Calu3 (cell line): ENCODE results near the gene FREY1. TPM values are rescaled to one million over a fixed set of nuclear protein-coding genes. Genes with fewer than 3 reads are reported as not detected.

Source experiments
- BruUV-seq: library from RNA; stranded (reverse); fragments of 400-500 nt; replicated peaks from 2 replicates; lab custom pipeline; 2021; lab: Mats Ljungman, UMichigan
- CTCF ChIA-PET: fragments of 300-600 bp; sonication (Branson Sonifier 250); formaldehyde crosslinking; loops from one replicate; lab custom pipeline; 2022; ENCODE audit warnings: antibody characterized with exemption; lab: Charles Lee
- DNase-seq: peaks from one replicate; pipeline ENCODE4 v3.0.0; 2022
- H3K27ac Mint-ChIP-seq: one replicate; pipeline ENCODE4 v1.8.0; 2022; ENCODE audit warnings: mixed read lengths; ENCODE audit not compliant: unreplicated experiment
- H3K27me3 Mint-ChIP-seq: one replicate; pipeline ENCODE4 v1.8.0; 2022; ENCODE audit warnings: mixed read lengths; ENCODE audit not compliant: unreplicated experiment
- H3K36me3 Mint-ChIP-seq: one replicate; pipeline ENCODE4 v1.8.0; 2022; ENCODE audit warnings: mild to moderate bottlenecking, moderate library complexity, mixed read lengths; ENCODE audit not compliant: insufficient read depth, unreplicated experiment
- H3K4me1 Mint-ChIP-seq: one replicate; pipeline ENCODE4 v1.8.0; 2022; ENCODE audit warnings: mild to moderate bottlenecking, low read depth, mixed read lengths; ENCODE audit not compliant: unreplicated experiment
- H3K4me3 Mint-ChIP-seq: one replicate; pipeline ENCODE4 v1.8.0; 2022; ENCODE audit warnings: mild to moderate bottlenecking, low read depth, moderate library complexity, mixed read lengths; ENCODE audit not compliant: unreplicated experiment
- H3K9me3 Mint-ChIP-seq: one replicate; pipeline ENCODE4 v1.8.0; 2022; ENCODE audit warnings: low read depth, mixed read lengths; ENCODE audit not compliant: unreplicated experiment
- CTCF ChIP-seq: fragments of 200-600 bp; IDR thresholded peaks from one replicate; pipeline ENCODE4 v1.8.0; 2022; ENCODE audit warnings: antibody characterized with exemption; ENCODE audit not compliant: unreplicated experiment
- intact Hi-C: fragments of 100-400 bp; cut with micrococcal nuclease; formaldehyde crosslinking; loops from one replicate; pipeline ENCODE4 v1.10.0; 2022; ENCODE audit not compliant: unreplicated experiment
- total RNA-seq: library from RNA; stranded (reverse); gene quantifications from 2 replicates; pipeline ENCODE4 v1.2.3, GENCODE V29; 2022

Gene FREY1
- total RNA-seq, 1 experiment from 2014 or later = 0.99 TPM

- Mint-ChIP-seq H3K27ac (no peak overlapping the region), H3K27me3 (peaks cover 54% of the 10 kb centered on the region), H3K4me3 (no peak overlapping the region), H3K4me1 (peaks cover 10% of the 10 kb centered on the region), H3K9me3 (no peaks in the 10 kb centered on the region), H3K36me3 (peaks cover 25% of the 10 kb centered on the region)
- TF ChIP-seq CTCF = no peak
- intact Hi-C loops = no loop called here
- no peak for DNase-seq
- no TSS peak for BruUV-seq
- CTCF ChIA-PET = interaction anchor here (1.6 kb wide), 1 partner anchor 121 kb away, joined by 4 read pairs; no protein-coding TSS in a partner anchor
These were observed 9.5 kb downstream of the FREY1 start for GRCh38 chr11:45897556-45897955.

DNA sequence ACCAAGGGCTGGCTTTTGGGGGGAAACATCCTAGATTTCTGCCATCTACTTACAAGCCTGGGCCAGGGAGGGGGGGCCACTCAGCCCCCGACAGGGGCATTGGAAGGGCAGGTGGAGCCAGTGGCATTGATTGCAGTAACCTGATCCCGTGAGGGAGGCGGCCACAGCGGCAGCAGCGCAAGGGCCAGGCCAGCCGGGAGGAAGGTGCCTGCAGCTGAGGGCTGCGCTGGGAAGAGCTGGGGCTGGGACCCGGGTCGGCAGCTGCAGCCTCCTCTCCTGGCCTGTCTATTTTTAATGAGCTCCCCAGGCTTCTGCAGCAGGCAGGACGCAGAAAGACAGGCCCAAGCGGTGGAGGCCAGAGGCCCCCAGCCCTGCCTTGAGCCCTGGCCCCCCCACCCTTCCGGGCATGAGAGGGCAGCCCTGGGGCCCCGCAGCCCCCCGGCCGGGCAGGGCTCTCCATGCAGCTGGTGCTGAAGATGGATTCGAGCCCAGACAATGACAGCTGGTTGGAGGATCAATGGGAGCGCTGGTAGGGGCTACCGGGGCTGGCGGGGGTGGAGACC lies 10.6 kb downstream of the FREY1 start:
- H3K27ac Mint-ChIP-seq = no peak overlapping the region

DNA sequence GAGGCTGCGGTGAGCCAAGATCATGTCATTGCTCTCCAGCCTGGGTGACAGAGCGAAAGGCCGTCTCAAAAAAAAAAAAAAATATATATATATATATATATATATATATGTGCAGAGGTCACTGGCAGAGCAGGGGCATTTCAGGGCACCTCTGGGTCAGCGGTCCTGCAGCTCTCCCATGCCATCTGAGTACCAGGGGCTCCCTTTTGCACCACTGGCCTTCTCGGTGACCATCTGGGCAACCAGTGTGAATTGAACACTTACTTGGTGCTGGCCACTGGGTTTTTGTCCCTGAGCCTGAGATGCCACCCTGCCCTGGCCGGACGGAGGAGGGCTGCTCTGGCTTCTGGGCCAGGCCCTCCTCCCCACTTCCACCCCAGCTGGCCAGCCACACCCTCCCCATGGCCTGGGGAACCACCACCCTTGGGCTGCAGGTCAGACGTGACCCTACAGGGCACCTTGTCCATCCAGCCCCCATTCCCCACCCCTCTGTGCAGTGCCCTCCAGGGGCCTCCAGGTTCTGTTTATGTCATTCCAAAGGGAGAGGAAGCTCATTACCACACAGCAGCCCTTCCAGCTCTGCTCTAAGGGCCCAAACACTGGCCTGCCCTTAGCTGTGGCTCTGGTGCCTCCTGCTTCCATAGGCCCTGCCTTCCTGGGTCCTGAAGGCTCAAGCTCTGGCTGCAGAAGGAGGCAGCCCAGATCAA lies 11.4 kb downstream of the FREY1 start:
- Mint-ChIP-seq H3K27me3 (peaks cover 62% of the 10 kb centered on the region), H3K4me3 (no peak overlapping the region), H3K9me3 (no peaks in the 10 kb centered on the region), H3K27ac (no peak overlapping the region), H3K36me3 (peaks cover 20% of the 10 kb centered on the region), H3K4me1 (peaks cover 6% of the 10 kb centered on the region)
- intact Hi-C loops = loop anchor here (1.0 kb wide), 1 partner anchor 20 kb away; no protein-coding TSS in a partner anchor
- DNase-seq = no peak
- TF ChIP-seq CTCF = no peak
- BruUV-seq = no TSS peak
- CTCF ChIA-PET = interaction anchor here (0.7 kb wide), 1 partner anchor 22 kb away, joined by 5 read pairs; no protein-coding TSS in a partner anchor

More for the DNA sequence above, 10.6 kb downstream of the FREY1 start:
- peaks cover 25% of the 10 kb centered on the region for H3K36me3 Mint-ChIP-seq
- intact Hi-C loops = loop anchor here (1.0 kb wide), 1 partner anchor 21 kb away; no protein-coding TSS in a partner anchor
- H3K9me3 Mint-ChIP-seq = no peaks in the 10 kb centered on the region
- DNase-seq = peak; percentile 68
- no TSS peak for BruUV-seq
- no peak overlapping the region for H3K4me3 Mint-ChIP-seq
- TF ChIP-seq CTCF = no peak
- H3K4me1 Mint-ChIP-seq = peaks cover 10% of the 10 kb centered on the region
- H3K27me3 Mint-ChIP-seq = peaks cover 63% of the 10 kb centered on the region
- CTCF ChIA-PET = interaction anchor here (1.6 kb wide), 1 partner anchor 122 kb away, joined by 4 read pairs; no protein-coding TSS in a partner anchor

GRCh38 chr11:45894555-45895247 lies 12.4 kb downstream of the FREY1 start:
- no peak for DNase-seq
- Mint-ChIP-seq H3K9me3 (no peaks in the 10 kb centered on the region), H3K27ac (no peak overlapping the region), H3K4me3 (no peak overlapping the region), H3K4me1 (no peaks in the 10 kb centered on the region), H3K27me3 (peaks cover 62% of the 10 kb centered on the region), H3K36me3 (peaks cover 12% of the 10 kb centered on the region)
- intact Hi-C loops = no loop called here
- BruUV-seq = no TSS peak
- no peak for TF ChIP-seq CTCF
- CTCF ChIA-PET = interaction anchor here (0.6 to 0.7 kb wide), 2 partner anchors 21 to 35 kb away, joined by 3 to 5 read pairs; no protein-coding TSS in a partner anchor
